ENCODE data around the gene C3orf20.

C3orf20 gene

GRCh38 chr3:14699643-14700042 lies 24.7 kb downstream of the C3orf20 start:
- no peak for TF ChIP-seq CTCF (IDR thresholded peaks at IDR 0.05; ENCODE audit: low read depth, low read length)
- DNase-seq (ENCODE audit: extremely low read depth, low read depth), result no peak

- no peak for TF ChIP-seq CTCF (IDR thresholded peaks at IDR 0.05; ENCODE audit: low read depth, low read length)
- no peak for DNase-seq (ENCODE audit: extremely low read depth, low read depth)
Measured at GRCh38 chr3:14700891-14701290, 25.9 kb downstream of the C3orf20 start.

GRCh38 chr3:14701676-14702075 lies 26.7 kb downstream of the C3orf20 start:
- TF ChIP-seq CTCF (IDR thresholded peaks at IDR 0.05; ENCODE audit: low read depth, low read length), result no peak
- no peak for DNase-seq (ENCODE audit: extremely low read depth, low read depth)

GRCh38 chr3:14703128-14703750 lies 28.3 kb downstream of the C3orf20 start:
- TF ChIP-seq CTCF (IDR thresholded peaks at IDR 0.05; ENCODE audit: low read depth, low read length), result no peak
- DNase-seq (ENCODE audit: extremely low read depth, low read depth), result no peak

GRCh38 chr3:14703791-14704190 lies 28.9 kb downstream of the C3orf20 start:
- TF ChIP-seq CTCF (IDR thresholded peaks at IDR 0.05; ENCODE audit: low read depth, low read length), result no peak
- no peak for DNase-seq (ENCODE audit: extremely low read depth, low read depth)

- no peak for TF ChIP-seq CTCF (IDR thresholded peaks at IDR 0.05; ENCODE audit: low read depth, low read length)
- DNase-seq (ENCODE audit: extremely low read depth, low read depth), result no peak
Measured at GRCh38 chr3:14706096-14706495, 31.2 kb downstream of the C3orf20 start.

- no peak for TF ChIP-seq CTCF (IDR thresholded peaks at IDR 0.05; ENCODE audit: low read depth, low read length)
- DNase-seq (ENCODE audit: extremely low read depth, low read depth), result no peak
Measured at GRCh38 chr3:14716591-14716990, 41.6 kb downstream of the C3orf20 start.
